ENCODE data around the gene HSPA12A. TPM values are rescaled to one million over a fixed set of nuclear protein-coding genes. Genes with fewer than 3 reads are reported as not detected.

The HSPA12A gene
- polyA plus RNA-seq, 6 donors from 2014 or later, result 0.29 to 2.2 (median 0.51) TPM; not detected in 2

DNA sequence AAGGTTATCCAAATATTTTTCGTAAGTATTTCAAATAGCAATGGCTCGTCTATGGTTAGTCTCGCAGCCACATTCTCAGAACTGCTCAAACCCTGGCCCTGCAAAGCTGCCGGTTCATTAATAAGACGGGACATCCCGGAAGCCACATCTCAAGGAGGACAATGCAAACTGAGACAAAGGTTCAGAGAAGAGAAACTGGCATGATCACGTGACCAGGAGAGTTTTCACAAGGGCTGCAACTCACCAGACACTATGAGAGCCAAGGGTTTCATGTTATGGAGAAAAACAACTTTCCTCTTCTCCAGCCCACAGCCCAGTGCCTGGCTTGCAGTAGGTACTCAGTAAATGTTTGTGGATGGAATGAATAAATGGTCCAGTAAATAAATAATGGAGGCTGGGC is 5.0 kb upstream of the HSPA12A start:
- H3K4me1 Mint-ChIP-seq, result peaks cover 4 to 12% (median 5%) of the 10 kb centered on the region in 3 donors
- H3K27ac Mint-ChIP-seq, result peak overlapping the region in 1 of 6 donors; percentile 15
- H3K36me3 Mint-ChIP-seq, result peaks cover 0 to 32% of the 10 kb centered on the region in 2 donors
- peaks cover 43 to 54% (median 44%) of the 10 kb centered on the region in 3 donors for H3K27me3 Mint-ChIP-seq
- ATAC-seq (ENCODE audit: low read depth in 2 of 2) (no peak), DNase-seq (no peak)
- H3K4me3 Mint-ChIP-seq, result peak overlapping the region in 1 of 8 donors; percentile 29
- peaks cover 0 to 11% (median 5%) of the 10 kb centered on the region in 7 donors for H3K9me3 Mint-ChIP-seq

DNA sequence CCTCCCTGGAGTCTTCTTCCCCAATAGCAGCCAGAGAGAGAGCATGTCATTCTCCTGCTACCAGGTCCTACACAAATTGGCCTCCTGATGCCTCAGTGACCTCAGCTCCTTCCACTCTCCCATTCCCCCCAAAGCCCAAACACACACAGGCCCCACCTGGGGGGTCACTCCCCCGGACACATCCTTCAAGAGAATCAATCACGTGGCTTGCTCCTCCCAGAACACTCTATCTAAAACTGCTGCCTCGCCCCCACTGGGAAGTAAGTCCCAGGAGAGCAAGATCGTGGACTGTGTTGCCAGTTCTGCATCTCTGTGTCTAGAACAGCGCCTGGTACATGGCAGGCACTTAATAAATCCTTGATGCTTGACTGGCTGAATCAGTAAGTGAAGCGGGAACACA is 2.5 kb upstream of the HSPA12A start:
- peaks cover 0 to 12% (median 5%) of the 10 kb centered on the region in 7 donors for H3K9me3 Mint-ChIP-seq
- H3K4me1 Mint-ChIP-seq, result peaks cover 4 to 16% (median 5%) of the 10 kb centered on the region in 3 donors
- H3K27ac Mint-ChIP-seq, result no peak overlapping the region
- ATAC-seq (ENCODE audit: low read depth in 2 of 2) (no peak), DNase-seq (no peak)
- peaks cover 0 to 32% of the 10 kb centered on the region in 2 donors for H3K36me3 Mint-ChIP-seq
- peak overlapping the region in 5 of 8 donors; percentile 33 to 67 (median 37) for H3K4me3 Mint-ChIP-seq
- H3K27me3 Mint-ChIP-seq, result peaks cover 45 to 52% (median 47%) of the 10 kb centered on the region in 3 donors

- peaks cover 50 to 58% (median 51%) of the 10 kb centered on the region in 3 donors for H3K27me3 Mint-ChIP-seq
- H3K27ac Mint-ChIP-seq, result no peak overlapping the region
- peaks cover 0 to 12% (median 5%) of the 10 kb centered on the region in 7 donors for H3K9me3 Mint-ChIP-seq
- ATAC-seq (ENCODE audit: low read depth in 2 of 2) (no peak), DNase-seq (no peak)
- H3K36me3 Mint-ChIP-seq, result peaks cover 0 to 32% of the 10 kb centered on the region in 2 donors
- H3K4me3 Mint-ChIP-seq, result peak overlapping the region in 6 of 8 donors; percentile 29 to 71 (median 51)
- H3K4me1 Mint-ChIP-seq, result peaks cover 4 to 16% (median 5%) of the 10 kb centered on the region in 3 donors
These were observed 1.9 kb upstream of the HSPA12A start for GRCh38 chr10:116744163-116744753.

DNA sequence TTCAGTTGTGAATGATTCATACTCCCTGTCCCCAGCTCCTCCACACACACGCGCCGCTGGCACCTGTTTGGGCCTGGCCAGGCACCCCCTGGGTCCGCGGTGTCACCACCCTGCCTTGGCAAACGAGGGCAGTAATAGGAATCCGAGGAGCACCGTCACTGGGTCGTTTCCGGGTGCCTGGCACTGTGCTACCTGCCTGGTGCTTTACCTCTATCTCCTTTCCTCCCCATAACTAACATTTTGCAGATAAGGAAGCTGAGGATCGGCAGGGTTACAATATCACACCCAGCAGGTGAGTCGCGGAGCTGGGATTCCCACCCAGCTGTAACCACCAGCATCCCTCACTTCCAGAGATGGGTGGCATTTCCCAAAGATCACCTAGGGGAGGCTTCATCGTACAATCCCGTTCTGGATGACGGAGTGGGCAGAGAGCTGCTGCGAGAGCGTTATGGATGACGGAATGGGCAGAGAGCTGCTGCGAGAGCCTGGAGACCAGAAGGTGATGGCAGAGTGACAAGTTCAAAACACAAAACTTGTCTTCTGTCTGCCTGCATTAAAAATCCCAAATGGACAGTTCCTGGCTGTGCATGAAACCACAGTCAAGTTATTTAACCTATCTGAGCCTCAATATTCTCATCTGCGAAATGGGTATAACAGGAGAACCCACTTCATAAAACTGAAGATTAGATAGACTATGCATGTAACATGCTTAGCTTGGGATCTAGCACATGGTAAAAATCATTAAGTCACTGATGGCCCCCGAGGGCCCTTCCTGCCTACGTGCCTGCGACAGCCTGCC is 1.1 kb upstream of the HSPA12A start:
- peaks cover 50 to 61% (median 53%) of the 10 kb centered on the region in 3 donors for H3K27me3 Mint-ChIP-seq
- no peak for DNase-seq
- H3K9me3 Mint-ChIP-seq, result peaks cover 0 to 12% (median 4%) of the 10 kb centered on the region in 7 donors
- no peak overlapping the region for H3K27ac Mint-ChIP-seq
- no peak for ATAC-seq (ENCODE audit: low read depth in 2 of 2)
- H3K36me3 Mint-ChIP-seq, result peaks cover 0 to 32% of the 10 kb centered on the region in 2 donors
- H3K4me1 Mint-ChIP-seq, result peaks cover 4 to 16% (median 5%) of the 10 kb centered on the region in 3 donors
- peak overlapping the region in 7 of 8 donors; percentile 17 to 75 (median 66) for H3K4me3 Mint-ChIP-seq

DNA sequence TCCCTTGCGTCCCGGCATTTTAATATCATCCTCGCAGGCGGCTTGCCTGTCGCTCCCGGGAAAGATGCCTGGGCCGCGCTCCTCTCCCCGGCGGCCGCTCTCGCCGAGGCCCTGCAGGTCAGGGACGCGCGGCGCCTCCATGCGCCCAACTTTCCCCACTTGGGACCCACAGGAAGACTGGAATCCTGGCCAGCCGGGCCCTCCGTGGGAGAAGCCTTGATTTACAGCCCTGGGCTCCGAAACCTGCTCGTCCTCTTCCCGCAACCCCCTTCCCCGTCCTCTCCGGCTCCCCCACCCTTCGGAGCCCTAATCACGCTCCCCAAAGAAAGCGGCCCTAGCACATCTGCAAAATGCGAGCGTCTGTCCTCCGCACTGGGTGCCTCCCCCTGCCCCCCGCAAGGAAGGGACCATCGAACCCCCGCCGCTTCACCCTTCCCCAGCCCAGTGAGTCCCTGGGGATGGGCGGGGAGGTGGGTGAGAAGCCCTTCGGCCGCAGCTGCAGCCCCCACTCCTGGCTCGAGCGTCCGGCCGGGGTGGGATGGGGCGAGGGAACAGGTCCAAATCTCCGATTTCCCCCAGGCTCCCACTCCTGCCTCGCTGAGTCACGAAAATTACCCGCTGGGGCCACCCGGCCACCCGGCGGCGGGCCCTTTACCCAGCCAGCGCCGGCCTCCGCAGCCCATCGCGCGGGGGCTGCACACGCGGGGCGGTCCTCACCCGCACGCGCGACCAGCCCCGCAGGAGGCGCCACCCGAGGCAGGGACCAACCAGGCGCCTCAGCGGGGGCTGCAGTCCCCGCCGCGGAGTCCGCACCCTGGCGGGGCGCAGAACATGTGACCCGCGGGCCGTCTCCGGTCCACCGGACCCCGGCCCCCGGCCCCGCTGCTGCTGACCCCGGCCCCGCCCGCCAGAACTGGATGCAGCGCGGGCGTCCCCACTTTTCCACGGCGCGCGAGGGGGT is 695 bp downstream of the HSPA12A start:
- peaks cover 4 to 16% (median 5%) of the 10 kb centered on the region in 3 donors for H3K4me1 Mint-ChIP-seq
- no peak for ATAC-seq (ENCODE audit: low read depth in 2 of 2)
- H3K9me3 Mint-ChIP-seq, result peaks cover 0 to 16% (median 4%) of the 10 kb centered on the region in 7 donors
- H3K36me3 Mint-ChIP-seq, result peaks cover 0 to 32% of the 10 kb centered on the region in 2 donors
- H3K27ac Mint-ChIP-seq, result no peak overlapping the region
- H3K4me3 Mint-ChIP-seq, result peak overlapping the region in 6 of 8 donors; percentile 31 to 85 (median 58)
- DNase-seq, result no peak
- H3K27me3 Mint-ChIP-seq, result peaks cover 53 to 78% (median 70%) of the 10 kb centered on the region in 3 donors

DNA sequence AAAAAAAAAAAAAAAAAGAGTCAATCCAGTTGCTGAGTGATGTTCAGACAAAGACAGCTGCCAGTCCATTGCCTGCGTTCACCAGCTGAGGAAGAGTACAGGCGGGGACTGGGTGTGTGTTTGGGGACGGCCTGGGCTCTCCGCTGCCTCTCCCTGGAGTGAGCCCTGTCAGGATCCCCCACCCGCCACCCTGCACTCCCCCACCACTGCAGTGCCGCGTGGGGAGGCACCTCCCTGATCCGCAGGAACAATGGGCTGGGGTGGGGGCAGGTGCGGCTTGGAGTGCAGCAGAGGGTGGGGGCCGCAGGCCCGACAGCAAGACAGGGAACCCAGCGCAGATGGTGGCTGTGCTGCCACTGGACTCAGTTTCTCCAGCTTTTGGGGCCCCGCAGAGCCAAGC is 1.4 kb downstream of the HSPA12A start:
- Mint-ChIP-seq H3K27me3 (peaks cover 53 to 80% (median 72%) of the 10 kb centered on the region in 3 donors), H3K4me1 (peaks cover 4 to 16% (median 5%) of the 10 kb centered on the region in 3 donors), H3K9me3 (peaks cover 0 to 16% (median 5%) of the 10 kb centered on the region in 7 donors), H3K36me3 (peaks cover 0 to 28% of the 10 kb centered on the region in 2 donors), H3K27ac (no peak overlapping the region), H3K4me3 (peak overlapping the region in 3 of 8 donors; percentile 31 to 76 (median 50))
- ATAC-seq (ENCODE audit: low read depth in 2 of 2) (no peak), DNase-seq (no peak)

DNA sequence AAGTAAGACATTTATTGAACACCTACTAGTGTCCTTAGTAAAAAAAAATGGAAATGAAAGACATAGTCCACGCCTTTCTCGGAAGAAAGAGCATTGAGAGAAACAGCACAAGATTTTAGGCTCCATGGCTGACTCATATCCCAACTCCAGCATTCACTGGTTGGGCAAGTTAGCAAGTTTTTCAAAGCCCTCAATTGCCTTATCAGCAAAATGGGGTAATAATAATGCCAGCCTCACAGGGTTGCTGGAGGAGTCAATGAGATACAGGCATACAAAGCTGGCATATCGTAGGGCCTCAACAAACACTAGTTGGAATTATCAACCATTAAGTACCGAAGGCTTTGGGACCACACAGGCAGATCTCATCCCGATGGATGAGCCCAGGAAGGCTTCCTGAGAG is 4.0 kb downstream of the HSPA12A start:
- H3K9me3 Mint-ChIP-seq, result peaks cover 0 to 9% (median 4%) of the 10 kb centered on the region in 7 donors
- H3K27me3 Mint-ChIP-seq, result peaks cover 38 to 61% (median 54%) of the 10 kb centered on the region in 3 donors
- no peak for ATAC-seq (ENCODE audit: low read depth in 2 of 2)
- DNase-seq, result no peak
- H3K27ac Mint-ChIP-seq, result no peak overlapping the region
- peaks cover 2 to 6% (median 3%) of the 10 kb centered on the region in 3 donors for H3K4me1 Mint-ChIP-seq
- H3K4me3 Mint-ChIP-seq, result no peak overlapping the region
- peaks cover 0 to 3% of the 10 kb centered on the region in 2 donors for H3K36me3 Mint-ChIP-seq

GRCh38 chr10:116737627-116738327 is 4.6 kb downstream of the HSPA12A start:
- Mint-ChIP-seq H3K36me3 (no peaks in the 10 kb centered on the region), H3K9me3 (peaks cover 0 to 9% (median 4%) of the 10 kb centered on the region in 7 donors)

DNA sequence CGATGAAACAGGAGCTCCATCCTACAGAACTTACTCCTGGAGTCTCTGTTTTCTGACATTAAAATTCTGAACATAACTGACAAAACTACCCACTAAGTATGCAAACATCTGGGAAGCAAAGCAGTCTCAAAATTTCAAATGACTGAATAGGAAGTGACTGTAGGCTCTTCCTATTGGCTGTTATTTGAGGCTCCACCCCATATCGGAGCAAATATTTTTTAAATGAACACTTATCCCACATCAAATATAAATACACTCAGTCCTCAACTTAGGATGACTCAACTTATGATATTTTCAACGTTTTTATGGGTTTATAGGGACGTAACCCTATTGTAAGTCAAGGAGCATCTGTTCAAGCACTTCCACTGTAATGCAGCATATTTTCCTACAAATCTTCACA is 8.8 kb downstream of the HSPA12A start:
- Mint-ChIP-seq H3K36me3 (no peaks in the 10 kb centered on the region), H3K27me3 (peaks cover 24 to 40% (median 32%) of the 10 kb centered on the region in 3 donors), H3K27ac (no peak overlapping the region), H3K9me3 (peaks cover 0 to 8% (median 4%) of the 10 kb centered on the region in 7 donors), H3K4me3 (no peak overlapping the region), H3K4me1 (no peaks in the 10 kb centered on the region)
- DNase-seq, result no peak
- no peak for ATAC-seq (ENCODE audit: low read depth in 2 of 2)

More at GRCh38 chr10:116737627-116738327, 4.6 kb downstream of the HSPA12A start:
- H3K27me3 Mint-ChIP-seq, result peaks cover 37 to 57% (median 51%) of the 10 kb centered on the region in 3 donors
- H3K27ac Mint-ChIP-seq, result no peak overlapping the region
- DNase-seq, result no peak
- H3K4me3 Mint-ChIP-seq, result peak overlapping the region in 1 of 8 donors; percentile 7
- no peak for ATAC-seq (ENCODE audit: low read depth in 2 of 2)
- H3K4me1 Mint-ChIP-seq, result peaks cover 0 to 4% (median 0%) of the 10 kb centered on the region in 3 donors

- H3K4me1 Mint-ChIP-seq, result no peaks in the 10 kb centered on the region
- ATAC-seq (ENCODE audit: low read depth in 2 of 2) (no peak), DNase-seq (no peak)
- no peak overlapping the region for H3K4me3 Mint-ChIP-seq
- no peak overlapping the region for H3K27ac Mint-ChIP-seq
- H3K27me3 Mint-ChIP-seq, result peaks cover 17 to 31% (median 22%) of the 10 kb centered on the region in 3 donors
- no peaks in the 10 kb centered on the region for H3K36me3 Mint-ChIP-seq
- H3K9me3 Mint-ChIP-seq, result peaks cover 0 to 8% (median 4%) of the 10 kb centered on the region in 7 donors
These were observed 9.8 kb downstream of the HSPA12A start for GRCh38 chr10:116732573-116732972.

DNA sequence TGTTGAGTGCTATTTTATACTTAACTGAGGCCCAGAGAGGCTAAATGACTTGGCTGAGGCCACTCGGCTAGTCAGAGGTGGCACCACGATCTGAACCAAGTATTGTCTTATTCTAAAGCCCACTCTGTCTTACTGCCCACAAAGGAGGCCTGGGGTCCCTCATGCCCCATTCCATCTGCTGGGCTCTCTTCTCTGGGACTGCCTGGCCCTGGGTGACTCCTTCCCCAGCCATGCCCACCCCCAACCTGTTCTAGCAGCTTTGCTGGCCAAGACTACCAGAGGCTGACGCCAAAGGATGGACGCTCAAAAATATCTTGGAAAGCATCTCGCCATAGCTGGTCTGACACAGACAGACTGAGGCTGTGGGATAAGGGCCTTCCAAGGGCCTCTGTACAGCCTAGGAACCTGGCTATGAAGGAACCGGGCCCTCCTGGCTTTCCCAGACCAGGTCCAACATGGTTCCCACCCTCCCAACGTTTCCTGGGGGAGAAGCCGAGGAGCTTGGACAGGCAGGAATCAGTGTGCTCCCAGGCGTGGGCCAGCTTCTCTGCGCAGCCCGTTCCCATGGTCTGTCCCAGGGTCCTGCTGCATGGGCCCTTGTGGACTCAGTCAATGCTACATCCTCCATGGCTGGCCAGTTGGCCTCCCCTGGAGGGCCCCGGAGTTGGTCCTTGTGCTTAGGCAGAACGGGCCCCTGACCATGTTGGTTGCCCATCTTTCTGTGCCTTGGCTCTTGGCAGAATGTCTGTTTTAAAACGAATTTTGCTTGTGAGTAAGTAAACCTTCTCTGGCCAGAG is 11.7 kb downstream of the HSPA12A start:
- DNase-seq, result no peak
- H3K9me3 Mint-ChIP-seq, result peaks cover 0 to 3% (median 0%) of the 10 kb centered on the region in 7 donors

More for the DNA sequence above, 11.7 kb downstream of the HSPA12A start:
- Mint-ChIP-seq H3K4me1 (no peaks in the 10 kb centered on the region), H3K36me3 (no peaks in the 10 kb centered on the region), H3K4me3 (no peak overlapping the region), H3K27ac (no peak overlapping the region), H3K27me3 (peaks cover 7 to 27% (median 16%) of the 10 kb centered on the region in 3 donors)
- ATAC-seq (ENCODE audit: low read depth in 2 of 2), result no peak
